Measurements from ENCODE around the gene CHST10. TPM values are rescaled to one million over a fixed set of nuclear protein-coding genes. Genes with fewer than 3 reads are reported as not detected.

CHST10 gene
- total and polyA plus RNA-seq, 9 donors = 10.0 to 23.7 (median 15.8) TPM

- no peaks in the 10 kb centered on the region for H3K27me3 ChIP-seq
- H3K36me3 ChIP-seq = no peaks in the 10 kb centered on the region
- intact Hi-C loops (cut with DNase I) = loop anchor here in 2 of 4 donors (10.0 kb wide), 1 partner anchor 560 kb away; no protein-coding TSS in a partner anchor
- no peak for TF ChIP-seq EP300 (IDR thresholded peaks at IDR 0.05)
- TF ChIP-seq POLR2A (IDR thresholded peaks at IDR 0.05) = no peak
- no peak for TF ChIP-seq CTCF (IDR thresholded peaks at IDR 0.05)
- no peak overlapping the region for H3K4me3 ChIP-seq
- no peak for DNase-seq
- no peaks in the 10 kb centered on the region for H3K9me3 ChIP-seq
- no peak overlapping the region for H3K27ac ChIP-seq
- 53 to 64% (median 62%) methylated on average over 4 of the region's 4 CpGs for WGBS, 3 donors
- no peaks in the 10 kb centered on the region for H3K4me1 ChIP-seq (ENCODE audit: insufficient read depth)
Measured at GRCh38 chr2:100425107-100425506, 7.6 kb upstream of the CHST10 start.

- intact Hi-C loops (cut with DNase I) = loop anchor here in 2 of 4 donors (10.0 kb wide), 1 partner anchor 560 kb away; no protein-coding TSS in a partner anchor
- H3K9me3 ChIP-seq = no peaks in the 10 kb centered on the region
- H3K36me3 ChIP-seq = no peaks in the 10 kb centered on the region
- WGBS, 3 donors = 75 to 85% (median 79%) methylated on average over 4 of the region's 4 CpGs
- no peaks in the 10 kb centered on the region for H3K27me3 ChIP-seq
- H3K4me1 ChIP-seq (ENCODE audit: insufficient read depth) = no peaks in the 10 kb centered on the region
- DNase-seq = no peak
- H3K4me3 ChIP-seq = no peak overlapping the region
- TF ChIP-seq POLR2A (IDR thresholded peaks at IDR 0.05) (no peak), CTCF (IDR thresholded peaks at IDR 0.05) (no peak), EP300 (IDR thresholded peaks at IDR 0.05) (no peak)
- no peak overlapping the region for H3K27ac ChIP-seq
Measured at GRCh38 chr2:100424277-100424875, 6.9 kb upstream of the CHST10 start.

- no peak for TF ChIP-seq CTCF (IDR thresholded peaks at IDR 0.05)
- TF ChIP-seq EP300 (IDR thresholded peaks at IDR 0.05) = no peak
- TF ChIP-seq POLR2A (IDR thresholded peaks at IDR 0.05) = no peak
- no peaks in the 10 kb centered on the region for H3K9me3 ChIP-seq
- no peak overlapping the region for H3K27ac ChIP-seq
- no peaks in the 10 kb centered on the region for H3K27me3 ChIP-seq
- no peaks in the 10 kb centered on the region for H3K4me1 ChIP-seq (ENCODE audit: insufficient read depth)
- intact Hi-C loops (cut with DNase I) = loop anchor here in 2 of 4 donors (10.0 kb wide), 1 partner anchor 561 kb away; no protein-coding TSS in a partner anchor
- 74 to 81% (median 76%) methylated on average over 1 of the region's 1 CpG for WGBS, 3 donors
- no peak for DNase-seq
- H3K4me3 ChIP-seq = no peak overlapping the region
- H3K36me3 ChIP-seq = no peaks in the 10 kb centered on the region
Measured at GRCh38 chr2:100423631-100424030, 6.2 kb upstream of the CHST10 start.

GRCh38 chr2:100422320-100423055, 5.0 kb upstream of the CHST10 start:
- no peaks in the 10 kb centered on the region for H3K4me1 ChIP-seq (ENCODE audit: insufficient read depth)
- no peaks in the 10 kb centered on the region for H3K36me3 ChIP-seq
- intact Hi-C loops (cut with DNase I) = loop anchor here in 2 of 4 donors (10.0 kb wide), 1 partner anchor 562 kb away; no protein-coding TSS in a partner anchor
- 61 to 69% (median 63%) methylated on average over 4 of the region's 4 CpGs for WGBS, 3 donors
- DNase-seq = no peak
- H3K27ac ChIP-seq = no peak overlapping the region
- H3K27me3 ChIP-seq = no peaks in the 10 kb centered on the region
- H3K4me3 ChIP-seq = no peak overlapping the region
- no peaks in the 10 kb centered on the region for H3K9me3 ChIP-seq
- TF ChIP-seq EP300 (IDR thresholded peaks at IDR 0.05) (no peak), POLR2A (IDR thresholded peaks at IDR 0.05) (no peak), CTCF (IDR thresholded peaks at IDR 0.05) (no peak)
